Regular cardiac myocyte (primary cell): ENCODE data around the gene C9orf43. TPM values are rescaled to one million over a fixed set of nuclear protein-coding genes. Genes with fewer than 3 reads are reported as not detected.

Experiments used
- total RNA-seq: library from RNA; depleted of rRNA; stranded (reverse); fragments of >200 nt; gene quantifications from 2 replicates; pipeline ENCODE4 v1.2.3, GENCODE V29; 2014

The C9orf43 gene, protein sequence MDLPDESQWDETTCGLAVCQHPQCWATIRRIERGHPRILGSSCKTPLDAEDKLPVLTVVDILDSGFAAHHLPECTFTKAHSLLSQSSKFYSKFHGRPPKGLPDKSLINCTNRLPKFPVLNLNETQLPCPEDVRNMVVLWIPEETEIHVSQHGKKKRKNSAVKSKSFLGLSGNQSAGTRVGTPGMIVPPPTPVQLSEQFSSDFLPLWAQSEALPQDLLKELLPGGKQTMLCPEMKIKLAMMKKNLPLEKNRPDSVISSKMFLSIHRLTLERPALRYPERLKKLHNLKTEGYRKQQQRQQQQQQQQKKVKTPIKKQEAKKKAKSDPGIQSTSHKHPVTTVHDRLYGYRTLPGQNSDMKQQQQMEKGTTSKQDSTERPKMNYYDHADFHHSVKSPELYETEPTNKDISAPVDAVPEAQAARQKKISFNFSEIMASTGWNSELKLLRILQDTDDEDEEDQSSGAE
- 0.28 and 0.58 TPM in 2 replicates for total RNA-seq

GRCh38 chr9:113410207-113410864 lies at the start of gene C9orf43, which contains the start of gene POLE3:
C9orf43 (plus strand) TSS chr9:113410747; CDS start chr9:113413494, 2,747 bp downstream.
POLE3 (minus strand) TSS chr9:113410675; CDS start chr9:113410293, 382 bp downstream.

DNA sequence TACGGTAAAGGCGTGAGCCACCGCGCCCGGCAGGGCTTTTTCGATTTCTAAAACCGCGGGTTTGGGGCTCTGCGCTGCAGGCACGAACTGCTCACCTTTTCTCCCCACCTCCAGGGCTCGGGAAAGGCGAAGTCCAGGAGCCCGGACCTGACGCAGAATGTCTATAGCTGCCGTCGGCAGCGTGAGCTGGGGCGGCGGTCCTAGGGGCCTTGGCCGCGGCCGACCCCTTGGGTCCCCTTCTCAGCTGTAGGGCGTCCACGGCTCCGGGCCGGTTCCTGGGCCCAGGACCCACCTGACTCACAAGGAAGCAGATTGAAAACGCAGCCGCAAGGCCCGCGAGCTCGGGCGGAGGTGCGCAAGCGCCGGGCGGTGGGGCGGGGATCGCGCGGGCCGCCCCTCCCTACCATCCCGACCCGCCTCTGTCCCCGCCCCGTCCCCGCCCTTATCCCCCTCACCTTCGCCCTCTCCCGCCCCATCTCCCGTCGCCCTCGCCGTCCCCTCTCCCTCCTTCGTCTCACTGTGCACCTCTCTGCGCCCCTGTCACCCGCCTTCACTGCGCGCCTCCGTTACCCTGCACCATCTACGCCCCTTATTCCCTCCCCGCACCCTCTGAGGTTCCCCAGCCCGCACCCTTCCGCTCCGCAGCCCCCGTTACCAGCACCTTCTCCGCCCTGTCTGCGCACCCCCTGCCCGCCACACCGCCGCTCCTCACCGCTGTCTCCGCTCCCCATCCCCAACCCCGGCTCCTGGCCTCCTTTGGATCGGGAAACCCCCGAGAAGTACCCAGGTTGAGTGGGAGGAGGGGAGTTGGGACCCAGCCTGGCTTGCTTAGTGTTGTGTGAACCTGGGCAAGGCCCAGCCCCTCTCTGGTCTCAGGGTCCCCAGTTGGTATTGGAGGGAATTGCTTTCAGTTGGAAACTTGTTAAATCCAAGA lies 33.6 kb upstream of the C9orf43 start, which contains the start of gene HDHD3:
TSS of gene HDHD3 (minus strand) at position 353 of the 934 bp plus-strand sequence. CDS start 2,632 bp downstream, outside the sequence.

GRCh38 chr9:113401027-113401792 lies 9.3 kb upstream of the C9orf43 start, which contains the start of gene ALAD:
ALAD (minus strand) TSS chr9:113401284; CDS start chr9:113393559, 7,725 bp downstream.

GRCh38 chr9:113463418-113464285 lies 53.1 kb downstream of the C9orf43 start, which contains the start of gene RGS3:
RGS3 (plus strand) TSS chr9:113463727; CDS start chr9:113463803, 76 bp downstream.

Other genes with a start within 250 kb of the C9orf43 start
- gene FKBP15, start 189.5 kb upstream of the C9orf43 start, total RNA-seq: 16.7 and 17.5 TPM in 2 replicates
- 26.8 and 29.1 TPM in 2 replicates for gene SLC31A1, start 189.2 kb upstream of the C9orf43 start, total RNA-seq
- 37.2 and 78.8 TPM in 2 replicates for gene CDC26, start 135.2 kb upstream of the C9orf43 start, total RNA-seq
- gene PRPF4, start 135.1 kb upstream of the C9orf43 start, total RNA-seq: 28.2 and 57.5 TPM in 2 replicates
- not detected in 2 replicates for gene RNF183, start 107.4 kb upstream of the C9orf43 start, total RNA-seq
- gene WDR31, start 70.5 kb upstream of the C9orf43 start, total RNA-seq: 1.3 and 2.0 TPM in 2 replicates
- not detected in 2 replicates for gene BSPRY, start 61.2 kb upstream of the C9orf43 start, total RNA-seq
- 5.0 and 11.8 TPM in 2 replicates for gene HDHD3, start 33.8 kb upstream of the C9orf43 start, total RNA-seq
- 20.5 and 29.6 TPM in 2 replicates for gene ALAD, start 9.5 kb upstream of the C9orf43 start, total RNA-seq
- 37.2 and 73.2 TPM in 2 replicates for gene POLE3, start 72 bp upstream of the C9orf43 start, total RNA-seq
- gene RGS3, start 53.0 kb downstream of the C9orf43 start, total RNA-seq: 51.6 and 68.2 TPM in 2 replicates